Activated CD8-positive, alpha-beta memory T cell treated with anti-CD3 and anti-CD28 coated beads for 1 hour (primary cell): Measurements from ENCODE around the gene JAM3.
A peak's percentile ranks its signal among the peaks of the same experiment; 100 is the strongest.

ENCODE experiments used
- DNase-seq, 2 donors: peaks; one replicate each; pipeline ENCODE4 v3.0.0-alpha.2; 2020; ENCODE audit warnings: low read depth in 1 of 2; ENCODE audit errors: extremely low read depth in 1 of 2

JAM3 gene

DNA sequence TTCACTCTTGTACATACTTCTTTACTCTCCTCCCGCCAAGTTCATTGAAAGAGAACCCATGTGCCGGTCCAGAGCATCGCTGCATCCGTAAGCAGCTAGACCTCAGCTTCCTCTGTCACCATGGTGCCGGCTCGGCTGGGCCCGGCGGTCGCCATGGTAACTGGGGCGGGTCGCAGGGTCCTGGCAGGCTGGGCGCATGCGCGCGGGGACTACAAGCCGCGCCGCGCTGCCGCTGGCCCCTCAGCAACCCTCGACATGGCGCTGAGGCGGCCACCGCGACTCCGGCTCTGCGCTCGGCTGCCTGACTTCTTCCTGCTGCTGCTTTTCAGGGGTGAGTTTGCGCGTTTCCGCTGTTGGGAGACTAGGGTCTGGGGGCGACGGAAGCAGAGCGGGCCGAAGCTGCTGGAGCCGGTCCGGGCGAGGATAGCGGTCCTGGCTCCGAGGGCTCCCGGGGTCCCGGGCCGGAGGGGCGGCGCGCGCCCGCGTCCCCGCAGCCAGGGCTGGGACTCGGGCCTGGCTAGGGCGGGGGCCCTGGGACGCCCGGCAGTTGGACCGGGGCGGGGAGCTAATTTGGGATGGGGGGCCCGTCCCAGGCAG is at the start of gene JAM3:
Gene JAM3 (plus strand): TSS at position 244 of the 597 bp plus-strand sequence. CDS start 12 bp downstream, at position 256.
- peak; percentile 94 to 97 for DNase-seq

GRCh38 chr11:134019500-134019899 is 49.4 kb upstream of the JAM3 start:
- DNase-seq, result no peak

GRCh38 chr11:134020598-134020997 is 48.3 kb upstream of the JAM3 start:
- DNase-seq, result no peak

DNA sequence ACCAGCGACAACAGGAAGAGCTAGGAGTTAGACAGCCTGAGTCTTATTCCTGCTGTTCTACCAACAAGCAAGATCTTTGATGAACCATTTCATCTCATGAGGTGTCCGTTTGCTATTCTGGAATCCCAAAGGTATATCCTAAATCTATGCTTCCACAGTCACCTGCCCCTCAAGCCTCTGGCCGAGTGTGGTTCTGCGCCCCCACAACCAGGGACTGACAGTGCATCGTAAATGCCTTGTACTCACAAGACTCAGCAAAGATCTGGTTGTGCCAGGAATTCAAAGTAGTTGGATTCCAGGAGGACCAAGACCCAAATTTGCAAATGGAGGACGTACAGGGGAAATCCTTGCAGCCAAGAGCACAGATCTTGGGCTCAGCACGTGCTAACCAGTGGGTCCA is 47.5 kb upstream of the JAM3 start:
- DNase-seq, result no peak

- no peak for DNase-seq
These were observed 46.1 kb upstream of the JAM3 start for GRCh38 chr11:134022748-134023147.

DNA sequence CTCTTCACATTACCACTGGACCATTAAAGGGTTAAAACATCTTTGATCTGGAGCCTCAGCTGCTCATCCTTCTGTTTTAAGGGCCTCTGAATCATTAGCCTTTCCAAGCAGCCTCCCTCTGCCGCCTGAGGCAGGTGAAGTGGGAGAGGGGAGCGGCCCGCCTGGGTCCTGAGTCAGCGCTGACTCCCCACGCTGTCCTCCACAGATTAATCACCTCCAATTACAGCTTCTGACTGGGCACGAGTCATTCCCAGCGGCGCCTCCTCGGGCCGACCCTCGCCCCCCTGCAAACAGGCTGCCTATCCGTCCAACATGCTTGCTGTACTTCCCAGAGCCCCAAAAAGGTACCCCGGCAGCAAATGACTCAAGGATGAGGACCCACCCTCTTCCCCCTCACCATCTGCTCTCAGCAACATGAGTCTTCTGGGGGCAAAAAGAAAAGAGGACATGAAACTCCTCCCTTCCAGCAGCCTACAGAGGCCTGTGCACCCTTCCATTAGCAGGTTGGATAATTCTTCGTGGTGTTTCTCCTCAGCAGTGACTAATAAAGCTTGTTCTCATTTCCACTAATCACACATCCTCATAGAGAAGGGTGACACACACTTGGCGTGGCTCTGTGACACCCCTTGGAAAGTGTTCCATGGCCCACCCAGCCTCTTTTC is 44.3 kb upstream of the JAM3 start:
- DNase-seq, result no peak

DNA sequence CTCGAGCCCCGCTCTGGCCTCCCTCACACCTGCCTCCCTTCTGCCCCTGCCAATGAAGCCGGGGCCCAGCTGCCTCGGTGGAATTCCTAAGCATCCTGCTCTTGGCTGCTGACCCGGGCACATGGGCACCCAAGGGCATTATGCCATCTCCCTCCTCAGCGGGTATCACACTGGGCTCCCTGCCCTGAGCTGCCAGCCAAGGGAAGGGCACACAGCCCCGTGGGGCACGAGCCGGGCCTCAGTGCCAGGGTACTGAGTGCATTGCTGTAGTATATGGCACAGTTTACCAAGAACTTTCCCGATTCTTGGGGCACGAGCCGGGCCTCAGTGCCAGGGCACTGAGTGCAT is 43.8 kb upstream of the JAM3 start:
- DNase-seq, result no peak

GRCh38 chr11:134026655-134027343 is 42.1 kb upstream of the JAM3 start:
- no peak for DNase-seq

DNA sequence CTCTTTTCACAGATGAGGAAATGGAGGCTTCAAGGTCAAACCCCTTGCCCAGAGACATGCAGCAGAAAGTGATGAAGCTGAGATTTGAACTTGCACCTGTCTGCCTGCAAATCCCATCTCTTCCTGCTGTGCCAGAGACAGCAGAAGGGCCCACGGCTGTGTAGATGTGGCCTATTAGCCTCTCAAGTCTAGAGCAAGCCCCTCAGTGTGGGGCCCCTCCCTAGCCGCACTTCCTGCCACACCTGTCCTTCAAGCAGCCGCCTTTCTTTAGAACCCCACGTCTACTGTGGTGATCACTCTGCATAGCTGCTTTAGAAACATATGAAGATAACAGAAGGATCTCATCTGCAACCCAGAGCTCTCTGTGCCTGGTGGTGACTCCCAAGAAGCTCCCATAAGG is 41.2 kb upstream of the JAM3 start:
- peak in 1 of 2 donors; percentile 18 for DNase-seq

GRCh38 chr11:134028368-134028920 is 40.4 kb upstream of the JAM3 start:
- DNase-seq, result no peak

DNA sequence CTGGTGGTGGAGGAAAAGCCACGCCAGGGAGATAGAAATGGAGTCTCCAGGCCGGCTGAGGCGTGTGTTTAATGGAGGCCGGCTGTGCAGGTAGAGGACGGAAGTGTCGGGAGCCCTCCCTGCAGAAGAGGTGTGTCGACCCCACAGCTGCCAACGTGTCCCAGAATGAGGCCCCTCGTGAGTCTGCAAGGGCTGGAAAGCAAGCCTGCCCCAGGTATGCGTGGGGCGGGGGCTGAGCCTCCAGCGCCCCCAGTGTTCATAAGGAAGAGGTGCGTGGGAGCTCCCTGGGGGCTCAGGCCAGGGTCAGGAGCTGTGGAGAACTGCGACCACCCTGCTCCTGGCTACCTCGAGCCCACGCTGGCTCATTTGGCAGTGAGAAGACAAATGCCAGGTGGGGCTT is 38.0 kb upstream of the JAM3 start:
- DNase-seq, result no peak

DNA sequence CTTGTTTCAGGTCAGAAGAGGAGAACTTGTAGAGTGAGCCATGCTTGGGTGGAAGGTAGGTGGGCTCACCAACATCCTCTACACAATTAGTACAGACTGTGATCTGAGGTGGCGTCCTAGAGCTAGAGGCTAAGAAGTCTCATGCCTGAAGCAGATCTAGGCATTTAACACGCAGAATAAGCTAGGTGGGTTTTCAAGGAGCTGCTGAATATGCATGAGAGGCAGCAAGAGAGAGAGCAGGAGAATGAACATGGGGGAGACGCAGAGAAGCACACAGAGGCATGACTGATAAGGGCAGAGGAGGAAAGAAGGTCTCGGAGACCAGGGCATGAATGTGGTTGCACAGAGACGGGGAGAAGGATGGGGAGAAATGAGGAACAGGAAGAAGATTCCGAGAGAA is 36.8 kb upstream of the JAM3 start:
- no peak for DNase-seq

GRCh38 chr11:134032501-134033091 is 36.3 kb upstream of the JAM3 start:
- no peak for DNase-seq

GRCh38 chr11:134033276-134033675 is 35.6 kb upstream of the JAM3 start:
- no peak for DNase-seq

- peak in 1 of 2 donors; percentile 54 for DNase-seq
These were observed 35.0 kb upstream of the JAM3 start for GRCh38 chr11:134033696-134034491.

- no peak for DNase-seq
These were observed 34.1 kb upstream of the JAM3 start for GRCh38 chr11:134034496-134035381.

- no peak for DNase-seq
These were observed 32.3 kb upstream of the JAM3 start for GRCh38 chr11:134036492-134037045.

DNA sequence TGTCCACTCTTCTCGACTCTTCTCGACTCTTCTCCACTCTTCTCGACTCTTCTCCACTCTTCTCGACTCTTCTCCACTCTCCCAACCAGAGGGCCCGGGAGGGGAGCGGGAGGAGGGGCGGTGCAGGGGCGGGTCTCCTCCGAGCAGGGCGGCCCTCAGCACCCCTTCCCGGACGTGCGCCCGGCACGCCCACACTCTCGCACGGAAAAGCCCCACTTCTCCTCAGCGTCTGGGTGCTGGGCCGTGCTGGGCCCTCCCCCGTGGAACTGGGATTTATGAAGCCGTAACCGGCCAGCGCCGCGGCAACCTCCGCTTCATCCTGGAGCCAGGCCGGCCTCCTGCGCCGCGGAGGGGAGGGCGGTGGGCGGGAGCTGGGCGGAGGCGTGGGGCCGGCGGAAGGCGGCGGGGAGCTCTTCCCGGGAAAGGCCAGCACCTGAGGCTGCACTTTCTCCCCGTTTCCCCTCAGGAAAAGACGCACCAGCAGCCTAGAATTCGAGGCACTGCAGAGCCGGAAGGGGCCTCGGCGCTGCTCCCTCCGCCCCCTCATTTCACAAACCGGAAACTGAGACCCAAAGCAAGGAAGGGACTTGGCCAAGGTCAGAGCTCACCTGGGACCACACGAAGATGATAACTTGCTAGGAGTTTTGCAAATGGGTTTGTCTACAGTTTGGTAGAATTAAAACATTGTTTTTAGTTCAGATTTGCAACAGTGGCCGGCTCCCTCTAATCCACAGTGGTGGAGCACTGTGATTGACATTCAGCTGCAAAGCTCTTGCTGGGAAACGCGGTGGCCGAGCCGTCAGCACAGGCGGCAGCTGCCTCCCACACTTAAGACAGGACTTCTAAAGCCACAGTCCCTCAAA is 31.6 kb upstream of the JAM3 start:
- peak in 1 of 2 donors; percentile 49 for DNase-seq
